SK-N-SH treated with all-trans-retinoic acid at 6 μM for 48 hours (cell line): Measurements from ENCODE around the gene CBL.

Experiments used
- ATAC-seq: fragments of 200-7000 bp; cut with Tn5 transposase; 3 replicates; pipeline ENCODE4 v1.9.1; 2020; ENCODE audit warnings: mild to moderate bottlenecking, moderate library complexity
- ARNTL ChIP-seq: fragments of 450-650 bp; formaldehyde crosslinking; IDR thresholded peaks from 2 replicates; pipeline ENCODE4 v1.5.0; 2020; ENCODE audit warnings: low read depth, mild to moderate bottlenecking, moderate library complexity, borderline replicate concordance
- CSDC2 ChIP-seq: fragments of 250-450 bp; sonication (Bioruptor Pico); IDR thresholded peaks from 2 replicates; pipeline ENCODE4 v1.5.0; 2020; ENCODE audit warnings: mild to moderate bottlenecking, moderate library complexity
- ESRRG ChIP-seq: fragments of 250-450 bp; sonication (Bioruptor Pico); IDR thresholded peaks from 2 replicates; pipeline ENCODE4 v1.6.1; 2021; ENCODE audit warnings: mild to moderate bottlenecking
- OSR1 ChIP-seq: fragments of 250-450 bp; sonication (Bioruptor Pico); IDR thresholded peaks from 2 replicates; pipeline ENCODE4 v1.8.0; 2022; ENCODE audit warnings: moderate library complexity, mild to moderate bottlenecking, inconsistent platforms
- RARB ChIP-seq: fragments of 250-450 bp; sonication (Bioruptor Pico); IDR thresholded peaks from 2 replicates; pipeline ENCODE4 v1.8.0; 2021; ENCODE audit warnings: mild to moderate bottlenecking, moderate library complexity
- SNAI2 ChIP-seq: fragments of 250-450 bp; sonication (Bioruptor Pico); IDR thresholded peaks from 2 replicates; pipeline ENCODE4 v1.5.0; 2020; ENCODE audit warnings: mild to moderate bottlenecking, moderate library complexity
- TCF4 ChIP-seq: fragments of 250-450 bp; sonication (Bioruptor Pico); IDR thresholded peaks from 2 replicates; pipeline ENCODE4 v1.8.0; 2021; ENCODE audit warnings: mild to moderate bottlenecking, moderate library complexity, borderline replicate concordance
- ZC3H10 ChIP-seq: fragments of 250-450 bp; sonication (Bioruptor Pico); IDR thresholded peaks from 2 replicates; pipeline ENCODE4 v1.5.1; 2021; ENCODE audit warnings: mild to moderate bottlenecking, moderate library complexity
- ZFP3 ChIP-seq: fragments of 250-450 bp; sonication (Bioruptor Pico); IDR thresholded peaks from 2 replicates; pipeline ENCODE4 v1.5.0; 2020; ENCODE audit warnings: mild to moderate bottlenecking, moderate library complexity
- ZFP30 ChIP-seq: fragments of 450-650 bp; formaldehyde crosslinking; IDR thresholded peaks from 2 replicates; pipeline ENCODE4 v1.5.0; 2022; ENCODE audit warnings: mild to moderate bottlenecking, moderate library complexity
- ZNF70 ChIP-seq: fragments of 450-650 bp; formaldehyde crosslinking; IDR thresholded peaks from 2 replicates; pipeline ENCODE4 v1.5.0; 2020; ENCODE audit warnings: mild to moderate bottlenecking, moderate library complexity
- ZNF8 ChIP-seq: fragments of 450-650 bp; formaldehyde crosslinking; IDR thresholded peaks from 2 replicates; pipeline ENCODE4 v1.5.0; 2020; ENCODE audit warnings: mild to moderate bottlenecking, moderate library complexity
- TF ChIP-seq, protein P1 (sequence below): fragments of 250-450 bp; sonication (Bioruptor Pico); IDR thresholded peaks from 2 replicates; pipeline ENCODE4 v1.8.0; 2020; ENCODE audit warnings: mild to moderate bottlenecking, moderate library complexity, borderline replicate concordance
- TF ChIP-seq, protein P2 (sequence below): fragments of 250-450 bp; sonication (Bioruptor Pico); IDR thresholded peaks from 2 replicates; pipeline ENCODE4 v1.5.1; 2020; ENCODE audit warnings: low read depth, mild to moderate bottlenecking, moderate library complexity
- TF ChIP-seq, protein P3 (sequence below): fragments of 250-450 bp; sonication (Bioruptor Pico); IDR thresholded peaks from 2 replicates; pipeline ENCODE4 v1.5.0; 2020; ENCODE audit warnings: mild to moderate bottlenecking, moderate library complexity
- TF ChIP-seq, protein P4 (sequence below): fragments of 250-450 bp; sonication (Bioruptor Pico); IDR thresholded peaks from 2 replicates; pipeline ENCODE4 v1.5.1; 2021; ENCODE audit warnings: mild to moderate bottlenecking, moderate library complexity
- TF ChIP-seq, protein P5 (sequence below): fragments of 250-450 bp; sonication (Bioruptor Pico); IDR thresholded peaks from 2 replicates; pipeline ENCODE4 v1.8.0; 2021; ENCODE audit warnings: low read depth, mild to moderate bottlenecking, moderate library complexity, borderline replicate concordance

CBL gene

DNA sequence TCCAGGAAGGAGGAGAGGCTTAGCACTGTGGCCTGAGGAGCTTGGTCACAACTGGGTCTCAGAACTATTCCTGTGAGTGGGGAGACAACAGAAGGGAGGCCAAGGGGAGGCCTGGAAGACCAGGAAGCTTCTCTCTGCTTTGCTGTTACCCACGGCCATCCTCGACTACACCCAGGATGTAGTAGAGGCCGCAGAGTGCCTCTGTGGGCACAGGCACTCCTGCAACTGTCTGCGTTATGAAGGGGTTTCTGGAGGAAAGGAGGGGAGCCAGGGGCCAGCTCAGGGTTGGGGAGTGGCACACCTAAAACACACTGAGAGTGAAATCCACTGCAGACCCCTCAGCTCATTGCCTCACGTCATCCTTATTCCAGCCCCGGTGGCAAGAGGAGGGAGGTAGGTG, 144.2 kb downstream of the CBL start:
- ATAC-seq, result no peak
- TF ChIP-seq OSR1 (CRISPR knock-in tag) (no peak), RARB (no peak), ESRRG (CRISPR knock-in tag) (no peak), CSDC2 (CRISPR knock-in tag) (no peak), ARNTL (CRISPR knock-in tag) (no peak), ZFP3 (CRISPR knock-in tag) (no peak), TCF4 (no peak), ZFP30 (CRISPR knock-in tag) (no peak)
- TF ChIP-seq, protein P1, sequence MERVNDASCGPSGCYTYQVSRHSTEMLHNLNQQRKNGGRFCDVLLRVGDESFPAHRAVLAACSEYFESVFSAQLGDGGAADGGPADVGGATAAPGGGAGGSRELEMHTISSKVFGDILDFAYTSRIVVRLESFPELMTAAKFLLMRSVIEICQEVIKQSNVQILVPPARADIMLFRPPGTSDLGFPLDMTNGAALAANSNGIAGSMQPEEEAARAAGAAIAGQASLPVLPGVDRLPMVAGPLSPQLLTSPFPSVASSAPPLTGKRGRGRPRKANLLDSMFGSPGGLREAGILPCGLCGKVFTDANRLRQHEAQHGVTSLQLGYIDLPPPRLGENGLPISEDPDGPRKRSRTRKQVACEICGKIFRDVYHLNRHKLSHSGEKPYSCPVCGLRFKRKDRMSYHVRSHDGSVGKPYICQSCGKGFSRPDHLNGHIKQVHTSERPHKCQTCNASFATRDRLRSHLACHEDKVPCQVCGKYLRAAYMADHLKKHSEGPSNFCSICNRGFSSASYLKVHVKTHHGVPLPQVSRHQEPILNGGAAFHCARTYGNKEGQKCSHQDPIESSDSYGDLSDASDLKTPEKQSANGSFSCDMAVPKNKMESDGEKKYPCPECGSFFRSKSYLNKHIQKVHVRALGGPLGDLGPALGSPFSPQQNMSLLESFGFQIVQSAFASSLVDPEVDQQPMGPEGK (CRISPR knock-in tag), result no peak
- TF ChIP-seq, protein P2, sequence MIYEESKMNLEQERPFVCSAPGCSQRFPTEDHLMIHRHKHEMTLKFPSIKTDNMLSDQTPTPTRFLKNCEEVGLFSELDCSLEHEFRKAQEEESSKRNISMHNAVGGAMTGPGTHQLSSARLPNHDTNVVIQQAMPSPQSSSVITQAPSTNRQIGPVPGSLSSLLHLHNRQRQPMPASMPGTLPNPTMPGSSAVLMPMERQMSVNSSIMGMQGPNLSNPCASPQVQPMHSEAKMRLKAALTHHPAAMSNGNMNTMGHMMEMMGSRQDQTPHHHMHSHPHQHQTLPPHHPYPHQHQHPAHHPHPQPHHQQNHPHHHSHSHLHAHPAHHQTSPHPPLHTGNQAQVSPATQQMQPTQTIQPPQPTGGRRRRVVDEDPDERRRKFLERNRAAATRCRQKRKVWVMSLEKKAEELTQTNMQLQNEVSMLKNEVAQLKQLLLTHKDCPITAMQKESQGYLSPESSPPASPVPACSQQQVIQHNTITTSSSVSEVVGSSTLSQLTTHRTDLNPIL (CRISPR knock-in tag), result no peak
- TF ChIP-seq, protein P3, sequence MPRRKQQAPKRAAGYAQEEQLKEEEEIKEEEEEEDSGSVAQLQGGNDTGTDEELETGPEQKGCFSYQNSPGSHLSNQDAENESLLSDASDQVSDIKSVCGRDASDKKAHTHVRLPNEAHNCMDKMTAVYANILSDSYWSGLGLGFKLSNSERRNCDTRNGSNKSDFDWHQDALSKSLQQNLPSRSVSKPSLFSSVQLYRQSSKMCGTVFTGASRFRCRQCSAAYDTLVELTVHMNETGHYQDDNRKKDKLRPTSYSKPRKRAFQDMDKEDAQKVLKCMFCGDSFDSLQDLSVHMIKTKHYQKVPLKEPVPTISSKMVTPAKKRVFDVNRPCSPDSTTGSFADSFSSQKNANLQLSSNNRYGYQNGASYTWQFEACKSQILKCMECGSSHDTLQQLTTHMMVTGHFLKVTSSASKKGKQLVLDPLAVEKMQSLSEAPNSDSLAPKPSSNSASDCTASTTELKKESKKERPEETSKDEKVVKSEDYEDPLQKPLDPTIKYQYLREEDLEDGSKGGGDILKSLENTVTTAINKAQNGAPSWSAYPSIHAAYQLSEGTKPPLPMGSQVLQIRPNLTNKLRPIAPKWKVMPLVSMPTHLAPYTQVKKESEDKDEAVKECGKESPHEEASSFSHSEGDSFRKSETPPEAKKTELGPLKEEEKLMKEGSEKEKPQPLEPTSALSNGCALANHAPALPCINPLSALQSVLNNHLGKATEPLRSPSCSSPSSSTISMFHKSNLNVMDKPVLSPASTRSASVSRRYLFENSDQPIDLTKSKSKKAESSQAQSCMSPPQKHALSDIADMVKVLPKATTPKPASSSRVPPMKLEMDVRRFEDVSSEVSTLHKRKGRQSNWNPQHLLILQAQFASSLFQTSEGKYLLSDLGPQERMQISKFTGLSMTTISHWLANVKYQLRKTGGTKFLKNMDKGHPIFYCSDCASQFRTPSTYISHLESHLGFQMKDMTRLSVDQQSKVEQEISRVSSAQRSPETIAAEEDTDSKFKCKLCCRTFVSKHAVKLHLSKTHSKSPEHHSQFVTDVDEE (CRISPR knock-in tag), result no peak

DNA sequence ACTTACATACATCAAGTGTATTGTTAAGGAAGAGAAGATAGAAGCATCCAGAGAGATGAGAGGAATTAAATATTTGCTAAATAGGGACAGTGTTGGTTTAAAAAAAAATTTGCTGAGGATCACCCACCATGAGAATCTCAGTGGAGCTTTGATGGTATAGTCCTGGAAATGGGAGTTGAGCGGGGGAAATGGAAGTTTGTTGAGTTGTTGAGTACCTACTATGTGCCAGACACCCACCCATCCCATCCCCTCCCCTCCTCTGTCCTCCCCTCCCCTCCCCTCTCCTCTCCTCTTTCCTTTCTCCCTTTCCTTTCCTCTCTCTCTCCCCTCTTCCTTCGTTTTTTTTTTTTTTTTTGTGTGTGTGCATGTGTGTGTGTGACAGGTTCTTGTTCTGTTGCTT, 145.1 kb downstream of the CBL start:
- no peak for TF ChIP-seq ZFP30 (CRISPR knock-in tag)
- no peak for TF ChIP-seq ZNF8 (CRISPR knock-in tag)
- TF ChIP-seq, protein P4, sequence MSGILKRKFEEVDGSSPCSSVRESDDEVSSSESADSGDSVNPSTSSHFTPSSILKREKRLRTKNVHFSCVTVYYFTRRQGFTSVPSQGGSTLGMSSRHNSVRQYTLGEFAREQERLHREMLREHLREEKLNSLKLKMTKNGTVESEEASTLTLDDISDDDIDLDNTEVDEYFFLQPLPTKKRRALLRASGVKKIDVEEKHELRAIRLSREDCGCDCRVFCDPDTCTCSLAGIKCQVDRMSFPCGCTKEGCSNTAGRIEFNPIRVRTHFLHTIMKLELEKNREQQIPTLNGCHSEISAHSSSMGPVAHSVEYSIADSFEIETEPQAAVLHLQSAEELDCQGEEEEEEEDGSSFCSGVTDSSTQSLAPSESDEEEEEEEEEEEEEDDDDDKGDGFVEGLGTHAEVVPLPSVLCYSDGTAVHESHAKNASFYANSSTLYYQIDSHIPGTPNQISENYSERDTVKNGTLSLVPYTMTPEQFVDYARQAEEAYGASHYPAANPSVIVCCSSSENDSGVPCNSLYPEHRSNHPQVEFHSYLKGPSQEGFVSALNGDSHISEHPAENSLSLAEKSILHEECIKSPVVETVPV (CRISPR knock-in tag), result no peak
- TF ChIP-seq ZC3H10 (CRISPR knock-in tag), result no peak
- no peak for TF ChIP-seq OSR1 (CRISPR knock-in tag)
- TF ChIP-seq, protein P5, sequence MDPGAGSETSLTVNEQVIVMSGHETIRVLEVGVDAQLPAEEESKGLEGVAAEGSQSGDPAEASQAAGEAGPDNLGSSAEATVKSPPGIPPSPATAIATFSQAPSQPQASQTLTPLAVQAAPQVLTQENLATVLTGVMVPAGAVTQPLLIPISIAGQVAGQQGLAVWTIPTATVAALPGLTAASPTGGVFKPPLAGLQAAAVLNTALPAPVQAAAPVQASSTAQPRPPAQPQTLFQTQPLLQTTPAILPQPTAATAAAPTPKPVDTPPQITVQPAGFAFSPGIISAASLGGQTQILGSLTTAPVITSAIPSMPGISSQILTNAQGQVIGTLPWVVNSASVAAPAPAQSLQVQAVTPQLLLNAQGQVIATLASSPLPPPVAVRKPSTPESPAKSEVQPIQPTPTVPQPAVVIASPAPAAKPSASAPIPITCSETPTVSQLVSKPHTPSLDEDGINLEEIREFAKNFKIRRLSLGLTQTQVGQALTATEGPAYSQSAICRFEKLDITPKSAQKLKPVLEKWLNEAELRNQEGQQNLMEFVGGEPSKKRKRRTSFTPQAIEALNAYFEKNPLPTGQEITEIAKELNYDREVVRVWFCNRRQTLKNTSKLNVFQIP (CRISPR knock-in tag), result no peak
- no peak for ATAC-seq

DNA sequence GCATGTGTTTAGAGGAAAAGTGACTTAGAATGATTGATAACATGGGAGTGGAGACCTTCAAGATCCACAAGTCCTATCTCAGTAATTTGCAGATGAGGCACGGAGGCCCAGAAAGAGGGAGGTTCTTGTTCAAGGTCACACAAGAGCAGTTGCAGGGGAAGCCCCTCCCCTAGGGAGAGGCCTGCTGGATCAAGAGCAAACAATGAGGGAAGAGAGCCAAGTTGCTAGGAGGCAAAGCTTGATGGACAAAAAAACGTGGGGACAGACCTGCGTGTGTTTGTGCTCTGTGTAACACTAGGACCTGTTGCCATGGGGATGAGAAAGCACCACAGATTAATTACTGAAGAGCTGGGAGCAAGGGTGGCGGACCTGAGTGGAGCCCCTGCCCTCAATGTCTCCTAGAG, 146.7 kb downstream of the CBL start:
- ATAC-seq, result no peak; the same call in 1 of the 3 replicates

More for the DNA sequence above, 146.7 kb downstream of the CBL start:
- no peak for TF ChIP-seq ESRRG (CRISPR knock-in tag)
- TF ChIP-seq, protein P4 (CRISPR knock-in tag), result no peak
- TF ChIP-seq ZFP3 (CRISPR knock-in tag), result no peak
- no peak for TF ChIP-seq SNAI2 (CRISPR knock-in tag)
- no peak for TF ChIP-seq ZNF70 (CRISPR knock-in tag)
- TF ChIP-seq, protein P1 (CRISPR knock-in tag), result no peak
- no peak for TF ChIP-seq CSDC2 (CRISPR knock-in tag)
